K562 (cell line): ENCODE data around the gene FCSK. TPM values are rescaled to one million over a fixed set of nuclear protein-coding genes. Genes with fewer than 3 reads are reported as not detected.

Experiments used
- EP400 ChIP-seq: fragments of 450-650 bp; IDR thresholded peaks from 2 replicates; pipeline ENCODE4 v1.6.1; 2017; ENCODE audit warnings: antibody characterized with exemption, mild to moderate bottlenecking, moderate library complexity
- ETS2 ChIP-seq: IDR thresholded peaks from 2 replicates; pipeline ENCODE4 v1.6.1; 2016; ENCODE audit warnings: borderline replicate concordance, missing genetic modification characterization, mild to moderate bottlenecking, moderate library complexity, missing compliant biosample characterization; ENCODE audit not compliant: poor library complexity, severe bottlenecking
- HDAC1 ChIP-seq, 2 experiments: fragments of 450-650 bp; IDR thresholded peaks; 2 replicates each; pipeline ENCODE4 v1.6.1; 2016 to 2017; ENCODE audit warnings: inconsistent platforms in 1 of 2, mild to moderate bottlenecking in 1 of 2, moderate library complexity in 1 of 2
- KDM4B ChIP-seq, 2 experiments: fragments of 450-650 bp in 1 of 2; sonication (generic) in 1 of 2; IDR thresholded peaks; 2 replicates each; pipeline ENCODE4 v1.6.1; 2016 to 2017; ENCODE audit warnings: borderline replicate concordance in 2 of 2, antibody characterized with exemption in 1 of 2, low read depth in 1 of 2, mild to moderate bottlenecking in 1 of 2
- MXD1 ChIP-seq: fragments of 250-450 bp; sonication (Bioruptor Pico); IDR thresholded peaks from 2 replicates; pipeline ENCODE4 v1.8.0; 2021; ENCODE audit warnings: borderline replicate concordance, mild to moderate bottlenecking, moderate library complexity; ENCODE audit not compliant: poor library complexity, severe bottlenecking
- NFXL1 ChIP-seq: fragments of 450-650 bp; formaldehyde crosslinking; IDR thresholded peaks from 2 replicates; pipeline ENCODE4 v1.4.0; 2021; ENCODE audit warnings: mild to moderate bottlenecking
- POLR2AphosphoS5 ChIP-seq: IDR thresholded peaks from 2 replicates; pipeline ENCODE4 v1.6.1; 2011; ENCODE audit warnings: mild to moderate bottlenecking, low read depth, low read length, moderate library complexity; ENCODE audit not compliant: control insufficient read depth, insufficient read depth
- RAD21 ChIP-seq, 2 experiments: fragments of 250-450 bp in 1 of 2; fragments of 450-650 bp in 1 of 2; sonication (Bioruptor Pico) in 1 of 2; formaldehyde crosslinking in 1 of 2; IDR thresholded peaks in 1 of 2; conservative IDR thresholded peaks in 1 of 2; 2 replicates each; pipeline versions ENCODE4 v1.4.0 to v1.8.0; 2020 to 2022; ENCODE audit warnings: mild to moderate bottlenecking in 2 of 2, moderate library complexity in 1 of 2
- SP1 ChIP-seq: sonication (generic); formaldehyde crosslinking; IDR thresholded peaks from 2 replicates; pipeline ENCODE4 v1.8.1; 2022; ENCODE audit warnings: mild to moderate bottlenecking, missing genetic modification reagents
- SRF ChIP-seq, 2 experiments: fragments of 250-450, 450-650 bp in 1 of 2; sonication (Bioruptor Pico) in 1 of 2; sonication (generic) in 1 of 2; formaldehyde crosslinking; IDR thresholded peaks; 2 replicates each; pipeline versions ENCODE4 v1.5.0 to v1.5.1; 2020 to 2022; ENCODE audit warnings: mild to moderate bottlenecking in 1 of 2, missing genetic modification reagents in 1 of 2
- UBTF ChIP-seq, 2 experiments: IDR thresholded peaks; 2 replicates each; pipeline ENCODE4 v1.6.1; 2012; ENCODE audit warnings: improper control_type of control experiment in 2 of 2, low read depth in 2 of 2, low read length in 2 of 2, borderline replicate concordance in 1 of 2
- YBX1 ChIP-seq: fragments of 450-650 bp; IDR thresholded peaks from 2 replicates; pipeline ENCODE4 v1.7.1; 2016; ENCODE audit warnings: mild to moderate bottlenecking
- ZKSCAN8 ChIP-seq: fragments of 200-800 bp; sonication (Bioruptor generic); IDR thresholded peaks from 2 replicates; pipeline ENCODE4 v1.6.1; 2016; ENCODE audit warnings: missing genetic modification characterization, missing compliant biosample characterization
- ZNF175 ChIP-seq: fragments of 200-800 bp; sonication (Bioruptor generic); IDR thresholded peaks from 2 replicates; pipeline ENCODE4 v1.6.1; 2016; ENCODE audit warnings: low read depth, mild to moderate bottlenecking, missing genetic modification characterization, missing compliant biosample characterization
- ZNF24 ChIP-seq: fragments of 450-650 bp; IDR thresholded peaks from 2 replicates; pipeline ENCODE4 v1.6.1; 2016
- ZNF592 ChIP-seq: fragments of 450-650 bp; IDR thresholded peaks from 2 replicates; pipeline ENCODE4 v1.6.1; 2017; ENCODE audit warnings: antibody characterized with exemption, mild to moderate bottlenecking
- ZNF830 ChIP-seq: fragments of 250-450 bp; sonication (Bioruptor Pico); IDR thresholded peaks from 2 replicates; pipeline ENCODE4 v1.5.0; 2021; ENCODE audit warnings: mild to moderate bottlenecking
- polyA plus RNA-seq, 8 experiments: library from polyadenylated mRNA; depleted of rRNA in 4 of 8; stranded (reverse) in 5 of 8; unstranded in 3 of 8; fragments of >200 nt; fragmentation: Nextera tagmentation in 2 of 8; fragmentation: Illumina TruSeq in 1 of 8; extraction: Ambion mirVana in 2 of 8; extraction: Trizol in 1 of 8; gene quantifications; 2 replicates each; pipeline versions ENCODE4 v1.2.1 to v1.2.3, GENCODE V29; 2011 to 2014; ENCODE audit warnings: inconsistent platforms in 1 of 8, missing spikeins in 1 of 8
- total RNA-seq, 7 experiments: library from RNA; depleted of rRNA in 6 of 7; stranded (reverse); fragments of >200 nt in 6 of 7; fragmentation: Illumina TruSeq in 2 of 7; extraction: Trizol in 2 of 7; gene quantifications; 2 replicates each; pipeline versions ENCODE4 v1.2.1 to v1.2.3, GENCODE V29; 2011 to 2021; ENCODE audit warnings: low replicate concordance in 1 of 7

FCSK gene
- total and polyA plus RNA-seq, 9 of the 15 experiments (the other 6 are each of a cell fraction or from before 2014, with no cell fraction given): 0.92 to 18.6 (median 8.3) TPM

- TF ChIP-seq UBTF (IDR thresholded peaks at IDR 0.05; ENCODE audit: borderline replicate concordance in 1 of 2, low read depth in 2 of 2, low read length in 2 of 2): 0 out of 4 replicates have a peak, but pooled peaks of 1 of the 2 experiments have one; percentile 25
- no peak for TF ChIP-seq ETS2 (tag)
- peak; percentile 55; the same call in 1 of the 2 replicates for TF ChIP-seq POLR2AphosphoS5
- no peak for TF ChIP-seq ZNF175 (CRISPR knock-in tag)
- TF ChIP-seq NFXL1 (CRISPR knock-in tag): no peak
- TF ChIP-seq HDAC1 (IDR thresholded peaks at IDR 0.05): peak in 1 of 2 experiments; percentile 79; a peak in 2 of 4 replicates
- peak; percentile 46 for TF ChIP-seq EP400
- no peak for TF ChIP-seq YBX1
- TF ChIP-seq RAD21 (CRISPR knock-in tag; conservative IDR thresholded peaks at IDR 0.05 in 1 of 2, IDR thresholded peaks at IDR 0.05 in 1 of 2): peak in 1 of 2 experiments; percentile 25; a peak in 1 of 4 replicates
- TF ChIP-seq ZNF24: 0 out of 2 replicates have a peak, but pooled peaks have one; percentile 42
- TF ChIP-seq SP1: no peak; the same call in 1 of the 2 replicates
- TF ChIP-seq ZKSCAN8 (CRISPR knock-in tag): no peak
- TF ChIP-seq ZNF592: peak; percentile 86
- no peak for TF ChIP-seq KDM4B (IDR thresholded peaks at IDR 0.05; ENCODE audit: borderline replicate concordance in 2 of 2, low read depth in 1 of 2)
- no peak; a peak in 1 of 4 replicates for TF ChIP-seq SRF (CRISPR knock-in tag; IDR thresholded peaks at IDR 0.05)
- no peak for TF ChIP-seq ZNF830 (CRISPR knock-in tag)
- no peak for TF ChIP-seq MXD1
These were observed 17.3 kb upstream of the FCSK start (continued) for GRCh38 chr16:70437017-70437581.
